ENCODE measurements around the gene SPOCK1.

The SPOCK1 gene

GRCh38 chr5:137336565-137337120 lies 162.5 kb downstream of the SPOCK1 start:
- no peak overlapping the region for H3K9ac ChIP-seq (ENCODE audit: low read length)
- H3K27me3 ChIP-seq (ENCODE audit: control insufficient read depth in 1 of 2, insufficient read depth in 2 of 2, low read length in 2 of 2): no peaks in the 10 kb centered on the region
- H3K36me3 ChIP-seq (ENCODE audit: insufficient read depth, low read length): no peaks in the 10 kb centered on the region
- peaks cover 23% of the 10 kb centered on the region for H3K4me1 ChIP-seq (ENCODE audit: insufficient read depth, low read length)
- H3K9me3 ChIP-seq (ENCODE audit: low read length): no peaks in the 10 kb centered on the region
- H3K27ac ChIP-seq (ENCODE audit: low read depth, low read length): no peak overlapping the region
- no peak overlapping the region for H3K4me3 ChIP-seq (ENCODE audit: low read depth in 1 of 2, low read length in 2 of 2)

DNA sequence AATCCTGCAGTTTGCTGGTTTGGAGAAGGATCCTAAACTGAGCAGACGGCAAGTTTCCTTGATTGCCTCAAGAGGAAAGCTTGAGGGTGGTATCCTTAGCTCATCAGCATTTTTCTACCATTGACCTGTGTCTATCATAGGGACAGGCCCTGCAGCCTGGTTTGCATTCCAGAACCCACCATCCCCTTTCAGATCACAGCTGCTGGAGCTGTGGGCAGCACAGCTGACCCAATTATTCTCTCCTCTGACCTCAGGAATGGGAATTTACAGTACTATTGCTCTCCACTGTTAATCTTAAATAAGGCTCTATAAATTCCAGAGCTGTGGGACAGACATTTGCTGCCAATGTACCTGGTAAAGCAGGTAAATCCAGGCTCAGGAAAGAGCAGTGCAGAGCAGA lies 163.0 kb downstream of the SPOCK1 start:
- Histone ChIP-seq H3K36me3 (ENCODE audit: insufficient read depth, low read length) (no peaks in the 10 kb centered on the region), H3K9ac (ENCODE audit: low read length) (no peak overlapping the region), H3K27me3 (ENCODE audit: control insufficient read depth in 1 of 2, insufficient read depth in 2 of 2, low read length in 2 of 2) (no peaks in the 10 kb centered on the region), H3K4me1 (ENCODE audit: insufficient read depth, low read length) (peaks cover 23% of the 10 kb centered on the region), H3K4me3 (ENCODE audit: low read depth in 1 of 2, low read length in 2 of 2) (no peak overlapping the region), H3K9me3 (ENCODE audit: low read length) (no peaks in the 10 kb centered on the region), H3K27ac (ENCODE audit: low read depth, low read length) (no peak overlapping the region)

- Histone ChIP-seq H3K36me3 (ENCODE audit: insufficient read depth, low read length) (no peaks in the 10 kb centered on the region), H3K27me3 (ENCODE audit: control insufficient read depth in 1 of 2, insufficient read depth in 2 of 2, low read length in 2 of 2) (no peaks in the 10 kb centered on the region), H3K27ac (ENCODE audit: low read depth, low read length) (no peak overlapping the region), H3K4me1 (ENCODE audit: insufficient read depth, low read length) (peaks cover 23% of the 10 kb centered on the region), H3K9ac (ENCODE audit: low read length) (no peak overlapping the region), H3K4me3 (ENCODE audit: low read depth in 1 of 2, low read length in 2 of 2) (no peak overlapping the region), H3K9me3 (ENCODE audit: low read length) (no peaks in the 10 kb centered on the region)
These were observed 163.6 kb downstream of the SPOCK1 start for GRCh38 chr5:137335493-137335892.

DNA sequence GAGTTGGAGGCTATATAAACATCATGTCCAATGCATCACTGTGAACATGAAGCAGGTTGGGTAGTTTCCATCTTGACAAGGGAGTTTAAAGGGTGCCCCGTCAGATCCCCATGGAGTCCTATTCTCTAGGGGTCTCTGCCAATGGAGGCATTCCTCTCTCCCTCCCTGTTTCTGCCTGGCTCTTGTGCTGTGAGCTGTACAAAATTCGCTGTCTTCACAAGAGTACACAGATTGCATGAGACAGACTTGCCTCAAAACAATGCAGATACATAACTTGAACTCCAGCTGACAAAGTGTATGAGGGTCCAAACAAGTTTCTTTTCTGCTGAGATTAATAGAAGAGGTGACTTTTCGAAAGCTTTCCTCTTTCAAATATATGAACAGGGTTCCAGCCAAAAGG lies 165.2 kb downstream of the SPOCK1 start:
- H3K4me1 ChIP-seq (ENCODE audit: insufficient read depth, low read length): peaks cover 23% of the 10 kb centered on the region
- no peaks in the 10 kb centered on the region for H3K27me3 ChIP-seq (ENCODE audit: control insufficient read depth in 1 of 2, insufficient read depth in 2 of 2, low read length in 2 of 2)
- H3K4me3 ChIP-seq (ENCODE audit: low read depth in 1 of 2, low read length in 2 of 2): no peak overlapping the region
- no peak overlapping the region for H3K9ac ChIP-seq (ENCODE audit: low read length)
- no peaks in the 10 kb centered on the region for H3K36me3 ChIP-seq (ENCODE audit: insufficient read depth, low read length)
- H3K27ac ChIP-seq (ENCODE audit: low read depth, low read length): no peak overlapping the region
- no peaks in the 10 kb centered on the region for H3K9me3 ChIP-seq (ENCODE audit: low read length)

DNA sequence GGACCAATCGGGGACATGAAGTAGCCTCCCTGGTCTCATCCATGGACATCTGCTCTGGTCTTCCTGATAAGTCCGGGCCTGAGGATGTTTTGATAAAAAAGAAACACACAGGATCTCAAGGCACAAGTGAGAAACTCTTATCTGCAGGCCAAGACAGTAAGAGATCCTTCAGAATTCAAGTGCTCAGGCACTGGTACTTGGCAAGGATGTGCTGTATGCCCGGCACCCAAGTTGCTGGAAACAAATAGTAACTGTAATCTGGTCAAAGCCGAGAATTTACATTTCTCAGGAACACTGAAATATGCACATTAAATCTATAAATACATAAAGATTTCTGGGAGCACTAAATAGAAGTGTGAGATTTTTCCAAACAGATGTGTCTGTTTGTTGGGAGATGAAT lies 165.7 kb downstream of the SPOCK1 start:
- H3K9ac ChIP-seq (ENCODE audit: low read length): no peak overlapping the region
- H3K4me3 ChIP-seq (ENCODE audit: low read depth in 1 of 2, low read length in 2 of 2): no peak overlapping the region
- no peaks in the 10 kb centered on the region for H3K27me3 ChIP-seq (ENCODE audit: control insufficient read depth in 1 of 2, insufficient read depth in 2 of 2, low read length in 2 of 2)
- H3K27ac ChIP-seq (ENCODE audit: low read depth, low read length): no peak overlapping the region
- H3K36me3 ChIP-seq (ENCODE audit: insufficient read depth, low read length): no peaks in the 10 kb centered on the region
- H3K4me1 ChIP-seq (ENCODE audit: insufficient read depth, low read length): peaks cover 23% of the 10 kb centered on the region
- no peaks in the 10 kb centered on the region for H3K9me3 ChIP-seq (ENCODE audit: low read length)

DNA sequence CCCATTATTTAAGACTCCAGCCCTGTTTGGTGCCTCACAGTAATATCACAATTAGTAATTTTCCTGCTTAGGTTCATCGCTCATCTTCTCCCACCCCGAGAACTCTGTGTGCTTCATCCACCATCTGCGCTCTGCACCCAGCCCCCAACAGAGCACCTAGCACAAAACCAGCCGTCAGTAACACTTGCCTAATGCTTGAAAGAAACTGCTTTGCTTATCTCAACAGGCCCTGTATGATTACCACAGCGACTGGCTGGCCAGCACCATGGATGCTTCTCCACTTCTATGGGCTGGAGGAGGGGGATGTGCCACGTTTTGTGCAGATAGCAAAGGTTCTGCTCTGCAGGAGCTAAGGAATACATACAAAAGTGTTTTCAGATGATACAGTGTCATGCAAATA lies 166.8 kb downstream of the SPOCK1 start:
- Histone ChIP-seq H3K27ac (ENCODE audit: low read depth, low read length) (no peak overlapping the region), H3K4me3 (ENCODE audit: low read depth in 1 of 2, low read length in 2 of 2) (no peak overlapping the region), H3K9ac (ENCODE audit: low read length) (no peak overlapping the region), H3K9me3 (ENCODE audit: low read length) (no peaks in the 10 kb centered on the region), H3K36me3 (ENCODE audit: insufficient read depth, low read length) (no peaks in the 10 kb centered on the region), H3K4me1 (ENCODE audit: insufficient read depth, low read length) (peaks cover 23% of the 10 kb centered on the region), H3K27me3 (ENCODE audit: control insufficient read depth in 1 of 2, insufficient read depth in 2 of 2, low read length in 2 of 2) (no peaks in the 10 kb centered on the region)

- Histone ChIP-seq H3K9me3 (ENCODE audit: low read length) (no peaks in the 10 kb centered on the region), H3K9ac (ENCODE audit: low read length) (no peak overlapping the region), H3K27me3 (ENCODE audit: control insufficient read depth in 1 of 2, insufficient read depth in 2 of 2, low read length in 2 of 2) (no peaks in the 10 kb centered on the region), H3K4me1 (ENCODE audit: insufficient read depth, low read length) (peaks cover 14% of the 10 kb centered on the region), H3K4me3 (ENCODE audit: low read depth in 1 of 2, low read length in 2 of 2) (no peak overlapping the region), H3K27ac (ENCODE audit: low read depth, low read length) (no peak overlapping the region), H3K36me3 (ENCODE audit: insufficient read depth, low read length) (no peaks in the 10 kb centered on the region)
These were observed 169.4 kb downstream of the SPOCK1 start for GRCh38 chr5:137329586-137330296.

DNA sequence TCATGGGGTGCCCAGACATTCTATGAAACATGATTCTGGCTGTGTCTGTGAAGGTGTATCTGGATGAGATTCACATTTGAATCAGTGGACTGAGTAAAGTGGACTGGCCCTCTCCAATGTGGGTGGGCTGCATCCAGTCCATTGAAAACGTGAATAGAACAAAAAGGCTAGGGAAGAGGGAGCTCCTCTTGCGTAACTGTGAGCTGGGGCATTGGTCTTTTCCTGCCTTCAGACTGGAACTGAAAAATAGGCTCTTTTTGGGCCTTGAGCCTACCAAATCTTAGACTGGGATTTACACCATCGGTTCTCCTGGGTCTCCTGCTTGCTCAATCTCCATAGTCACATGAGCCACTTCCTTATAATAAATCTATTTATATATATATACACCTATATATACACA lies 170.1 kb downstream of the SPOCK1 start:
- Histone ChIP-seq H3K9ac (ENCODE audit: low read length) (no peak overlapping the region), H3K4me3 (ENCODE audit: low read depth in 1 of 2, low read length in 2 of 2) (no peak overlapping the region)

GRCh38 chr5:137328463-137328862 lies 170.7 kb downstream of the SPOCK1 start:
- no peak overlapping the region for H3K27ac ChIP-seq (ENCODE audit: low read depth, low read length)
- H3K4me1 ChIP-seq (ENCODE audit: insufficient read depth, low read length): peaks cover 6% of the 10 kb centered on the region
- no peaks in the 10 kb centered on the region for H3K9me3 ChIP-seq (ENCODE audit: low read length)
- no peaks in the 10 kb centered on the region for H3K36me3 ChIP-seq (ENCODE audit: insufficient read depth, low read length)
- H3K9ac ChIP-seq (ENCODE audit: low read length): no peak overlapping the region
- H3K27me3 ChIP-seq (ENCODE audit: control insufficient read depth in 1 of 2, insufficient read depth in 2 of 2, low read length in 2 of 2): no peaks in the 10 kb centered on the region
- H3K4me3 ChIP-seq (ENCODE audit: low read depth in 1 of 2, low read length in 2 of 2): no peak overlapping the region

More for the DNA sequence above, 170.1 kb downstream of the SPOCK1 start:
- H3K9me3 ChIP-seq (ENCODE audit: low read length): no peaks in the 10 kb centered on the region
- no peaks in the 10 kb centered on the region for H3K27me3 ChIP-seq (ENCODE audit: control insufficient read depth in 1 of 2, insufficient read depth in 2 of 2, low read length in 2 of 2)
- no peaks in the 10 kb centered on the region for H3K36me3 ChIP-seq (ENCODE audit: insufficient read depth, low read length)
- H3K27ac ChIP-seq (ENCODE audit: low read depth, low read length): no peak overlapping the region
- H3K4me1 ChIP-seq (ENCODE audit: insufficient read depth, low read length): peaks cover 11% of the 10 kb centered on the region

GRCh38 chr5:137325721-137326120 lies 173.4 kb downstream of the SPOCK1 start:
- Histone ChIP-seq H3K27ac (ENCODE audit: low read depth, low read length) (no peak overlapping the region), H3K4me3 (ENCODE audit: low read depth in 1 of 2, low read length in 2 of 2) (no peak overlapping the region), H3K9ac (ENCODE audit: low read length) (no peak overlapping the region), H3K4me1 (ENCODE audit: insufficient read depth, low read length) (no peaks in the 10 kb centered on the region), H3K36me3 (ENCODE audit: insufficient read depth, low read length) (no peaks in the 10 kb centered on the region), H3K27me3 (ENCODE audit: control insufficient read depth in 1 of 2, insufficient read depth in 2 of 2, low read length in 2 of 2) (no peaks in the 10 kb centered on the region), H3K9me3 (ENCODE audit: low read length) (no peaks in the 10 kb centered on the region)

DNA sequence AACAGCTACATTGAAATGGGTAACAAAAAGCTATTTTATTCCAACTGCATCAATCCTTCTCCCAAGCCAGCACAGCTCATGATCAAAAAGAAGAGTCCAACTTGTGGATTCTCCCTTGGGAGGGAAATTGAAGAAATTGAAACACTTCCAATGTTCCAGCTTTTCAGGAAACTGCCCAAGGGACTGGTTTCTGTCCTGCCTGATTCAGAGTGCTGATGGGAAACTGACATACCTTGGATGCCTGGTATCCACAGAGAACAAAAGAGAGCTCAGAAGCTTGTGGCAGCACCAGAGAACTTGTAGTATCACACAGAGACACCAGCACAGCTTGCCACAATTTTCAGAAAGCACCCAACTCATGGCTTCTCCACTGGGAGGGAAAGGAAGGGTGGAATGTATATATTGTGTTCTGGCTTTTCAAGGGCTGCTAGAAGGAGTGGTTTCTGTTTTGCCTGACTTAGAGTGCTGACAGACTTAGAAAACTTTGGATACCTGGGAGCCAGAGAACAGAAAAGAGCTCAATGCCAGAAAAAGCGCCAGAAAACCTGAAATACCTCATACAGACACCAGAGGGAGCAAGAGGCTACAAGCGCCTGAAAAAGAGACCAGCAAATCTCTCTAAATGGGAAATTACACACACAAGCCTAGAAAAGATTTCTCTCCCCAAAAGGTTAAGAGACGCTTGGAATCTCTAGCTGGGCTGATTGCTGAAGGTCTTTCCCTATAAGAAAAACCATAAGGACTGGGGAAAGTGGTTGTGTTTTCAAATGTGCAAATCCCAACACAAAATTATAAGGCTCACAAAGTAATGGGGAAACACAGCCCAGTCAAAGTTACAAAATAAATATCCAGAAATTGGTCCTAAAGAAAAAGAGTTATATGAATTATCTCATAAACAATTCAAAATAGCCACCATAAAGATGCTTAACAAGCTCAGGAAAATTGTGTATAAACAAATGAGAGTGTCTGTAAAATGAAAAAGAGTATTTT lies 178.8 kb downstream of the SPOCK1 start:
- H3K4me3 ChIP-seq (ENCODE audit: low read depth in 1 of 2, low read length in 2 of 2): no peak overlapping the region
- no peaks in the 10 kb centered on the region for H3K27me3 ChIP-seq (ENCODE audit: control insufficient read depth in 1 of 2, insufficient read depth in 2 of 2, low read length in 2 of 2)
- H3K27ac ChIP-seq (ENCODE audit: low read depth, low read length): no peak overlapping the region
- peaks cover 10% of the 10 kb centered on the region for H3K4me1 ChIP-seq (ENCODE audit: insufficient read depth, low read length)
- H3K36me3 ChIP-seq (ENCODE audit: insufficient read depth, low read length): no peaks in the 10 kb centered on the region
- no peaks in the 10 kb centered on the region for H3K9me3 ChIP-seq (ENCODE audit: low read length)
- H3K9ac ChIP-seq (ENCODE audit: low read length): no peak overlapping the region

Measured in muscle layer of colon (tissue), 2 donors.